IPS-NIHi7 (cell line): ENCODE results near the gene KRTAP20-3.

ENCODE experiments used
- DNase-seq: peaks from one replicate; pipeline ENCODE4 v3.0.0; 2012; ENCODE audit warnings: mixed read lengths; ENCODE audit errors: extremely low spot score

KRTAP20-3 gene

GRCh38 chr21:30684506-30684905 is 41.8 kb downstream of the KRTAP20-3 start:
- DNase-seq: no peak

GRCh38 chr21:30689822-30690221 is 47.2 kb downstream of the KRTAP20-3 start:
- no peak for DNase-seq
